Measurements from ENCODE around the gene PPP1R10.

GRCh38 chr6:30616811-30617564, at the start of gene PPP1R10:
- no peak for TF ChIP-seq CTCF (IDR thresholded peaks at IDR 0.05)
- no peak for TF ChIP-seq ZFX (IDR thresholded peaks at IDR 0.05; ENCODE audit: borderline replicate concordance)

Measured in 22Rv1 (cell line).